ENCODE measurements around the gene LUZP2.

DNA sequence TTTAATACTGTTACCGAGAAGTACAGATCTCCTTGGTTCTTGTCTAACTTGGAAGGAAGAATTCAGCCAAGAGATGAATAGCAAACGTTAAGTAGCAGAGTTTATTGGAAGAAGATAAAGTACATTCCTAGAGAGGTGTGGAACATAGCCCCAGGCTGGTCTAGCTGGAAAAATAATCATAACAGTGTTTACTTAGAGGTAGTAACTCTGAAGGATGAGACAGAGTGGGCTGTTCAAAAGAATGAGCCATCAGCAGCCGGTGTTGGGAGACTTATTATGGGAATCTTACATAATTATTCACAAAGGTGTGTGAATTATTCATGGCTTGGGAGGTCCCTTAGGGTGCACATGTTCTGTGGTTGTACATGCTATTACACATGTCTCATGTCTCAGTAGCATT, 276.5 kb downstream of the LUZP2 start:
- TF ChIP-seq, protein P1, sequence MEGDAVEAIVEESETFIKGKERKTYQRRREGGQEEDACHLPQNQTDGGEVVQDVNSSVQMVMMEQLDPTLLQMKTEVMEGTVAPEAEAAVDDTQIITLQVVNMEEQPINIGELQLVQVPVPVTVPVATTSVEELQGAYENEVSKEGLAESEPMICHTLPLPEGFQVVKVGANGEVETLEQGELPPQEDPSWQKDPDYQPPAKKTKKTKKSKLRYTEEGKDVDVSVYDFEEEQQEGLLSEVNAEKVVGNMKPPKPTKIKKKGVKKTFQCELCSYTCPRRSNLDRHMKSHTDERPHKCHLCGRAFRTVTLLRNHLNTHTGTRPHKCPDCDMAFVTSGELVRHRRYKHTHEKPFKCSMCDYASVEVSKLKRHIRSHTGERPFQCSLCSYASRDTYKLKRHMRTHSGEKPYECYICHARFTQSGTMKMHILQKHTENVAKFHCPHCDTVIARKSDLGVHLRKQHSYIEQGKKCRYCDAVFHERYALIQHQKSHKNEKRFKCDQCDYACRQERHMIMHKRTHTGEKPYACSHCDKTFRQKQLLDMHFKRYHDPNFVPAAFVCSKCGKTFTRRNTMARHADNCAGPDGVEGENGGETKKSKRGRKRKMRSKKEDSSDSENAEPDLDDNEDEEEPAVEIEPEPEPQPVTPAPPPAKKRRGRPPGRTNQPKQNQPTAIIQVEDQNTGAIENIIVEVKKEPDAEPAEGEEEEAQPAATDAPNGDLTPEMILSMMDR (IDR thresholded peaks at IDR 0.05): no peak
- TF ChIP-seq POLR2A (IDR thresholded peaks at IDR 0.05): no peak
